HG02970 (cell line): ENCODE data around the gene CNTNAP4.

Experiments used
- ATAC-seq: cut with Tn5 transposase; IDR thresholded peaks from one replicate; pipeline ENCODE4 v1.9.1; 2021; ENCODE audit warnings: mild to moderate bottlenecking, moderate library complexity, moderate number of reproducible peaks; ENCODE audit not compliant: unreplicated experiment, low FRiP score

CNTNAP4 gene

DNA sequence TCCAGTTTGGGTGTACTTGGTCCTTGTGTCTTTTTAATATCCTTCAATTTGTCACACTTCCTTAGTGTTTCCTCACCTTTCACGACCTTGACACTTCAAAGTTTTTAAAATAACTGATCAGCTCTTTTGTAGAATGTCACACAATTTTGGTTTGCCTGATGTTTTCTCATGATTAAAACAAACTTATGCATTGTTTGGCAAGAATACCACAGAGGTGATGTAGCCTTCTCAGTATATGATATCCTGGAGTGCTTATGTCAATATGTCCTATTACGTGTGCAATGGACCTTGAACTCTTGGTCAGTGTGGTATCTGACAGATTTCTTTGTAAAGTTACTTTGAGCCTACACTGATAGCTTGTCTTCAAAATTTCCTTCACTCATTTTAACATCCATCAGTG, 297.4 kb downstream of the CNTNAP4 start:
- no peak for ATAC-seq

DNA sequence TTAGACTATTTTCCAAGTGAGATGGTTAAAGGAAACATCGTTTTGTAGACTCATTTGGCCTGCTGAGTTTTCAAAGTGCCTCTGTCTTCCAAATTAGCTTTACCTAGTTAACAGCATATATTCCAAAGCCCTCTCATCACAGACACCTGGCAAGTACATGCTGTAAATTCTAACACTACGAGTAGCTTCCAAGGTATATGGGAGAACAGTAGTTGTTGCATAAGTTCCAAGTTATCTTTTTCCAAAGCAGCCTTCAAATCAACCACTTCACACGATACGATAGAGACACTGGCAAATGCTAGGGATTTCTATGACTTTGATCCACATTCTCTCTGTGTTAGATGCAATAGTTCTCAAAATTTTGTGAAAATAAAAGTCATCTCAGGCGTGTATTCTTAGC, 299.3 kb downstream of the CNTNAP4 start:
- no peak for ATAC-seq

DNA sequence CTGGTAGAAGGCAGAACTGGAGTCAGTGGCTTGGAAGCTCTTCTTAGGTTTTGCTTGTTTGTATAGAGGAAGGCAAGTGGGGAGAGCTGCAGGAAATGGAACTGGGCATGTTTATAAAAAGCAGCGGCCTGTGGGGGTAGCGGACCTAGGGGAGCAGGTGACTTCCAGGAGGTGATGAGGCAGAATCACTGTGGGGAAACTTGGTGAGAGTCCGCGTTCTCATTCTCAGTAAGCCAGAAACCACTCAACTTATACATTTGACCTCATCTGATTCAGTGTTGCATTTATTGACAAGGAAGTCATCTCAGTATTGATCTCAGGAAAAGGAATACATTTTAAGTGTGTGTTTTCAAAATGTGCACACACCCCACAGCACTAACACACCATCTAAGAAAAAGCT, 299.8 kb downstream of the CNTNAP4 start:
- ATAC-seq = peak; percentile 57

DNA sequence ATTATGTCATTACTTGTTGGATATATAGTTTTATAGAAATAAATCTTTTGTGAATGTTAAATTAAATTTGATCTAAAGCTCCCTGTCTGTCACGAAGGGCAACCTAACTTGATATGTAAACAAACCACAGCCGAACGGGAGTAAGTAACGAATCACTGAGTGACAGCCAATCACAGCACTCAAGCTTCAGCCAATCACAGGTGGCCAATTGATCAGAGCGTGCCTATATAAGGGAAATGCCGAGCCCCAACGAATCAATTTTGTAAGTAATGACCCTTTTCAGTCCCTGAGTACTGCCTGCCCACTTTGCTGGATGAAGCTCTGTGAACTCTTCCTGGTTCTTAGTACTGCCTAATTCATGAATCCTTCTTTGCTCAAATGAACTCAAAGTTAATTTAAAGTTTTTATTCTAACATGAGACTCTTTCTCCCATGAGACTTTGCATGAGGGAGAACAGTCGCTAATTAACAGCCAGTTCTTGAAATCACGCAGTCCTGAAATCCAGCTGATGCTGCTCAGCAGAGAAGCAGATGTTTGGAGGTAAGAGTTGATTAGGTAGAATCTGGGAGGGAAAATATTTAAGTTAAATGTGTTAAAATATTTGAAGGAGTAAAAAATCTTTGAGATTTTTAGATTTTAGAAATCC, 302.2 kb downstream of the CNTNAP4 start:
- no peak for ATAC-seq

DNA sequence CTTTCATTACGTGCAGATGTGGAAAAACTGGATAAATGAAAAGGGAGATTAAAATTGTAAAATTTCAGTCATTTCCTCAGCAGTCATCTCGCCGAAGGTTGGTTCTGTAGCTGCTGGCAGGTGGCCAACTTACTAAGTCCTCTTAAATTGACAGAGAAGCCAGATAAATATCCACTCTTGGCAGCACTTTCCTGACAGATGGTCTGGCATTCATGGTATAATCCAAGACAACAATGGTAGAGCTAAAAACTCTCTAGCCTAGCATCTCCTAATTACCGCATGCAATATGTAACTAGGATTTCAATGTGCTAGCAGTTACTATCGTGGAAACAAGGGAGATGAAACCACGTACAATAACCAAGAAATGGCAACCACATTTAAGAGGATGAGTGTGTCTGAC, 306.3 kb downstream of the CNTNAP4 start:
- no peak for ATAC-seq

DNA sequence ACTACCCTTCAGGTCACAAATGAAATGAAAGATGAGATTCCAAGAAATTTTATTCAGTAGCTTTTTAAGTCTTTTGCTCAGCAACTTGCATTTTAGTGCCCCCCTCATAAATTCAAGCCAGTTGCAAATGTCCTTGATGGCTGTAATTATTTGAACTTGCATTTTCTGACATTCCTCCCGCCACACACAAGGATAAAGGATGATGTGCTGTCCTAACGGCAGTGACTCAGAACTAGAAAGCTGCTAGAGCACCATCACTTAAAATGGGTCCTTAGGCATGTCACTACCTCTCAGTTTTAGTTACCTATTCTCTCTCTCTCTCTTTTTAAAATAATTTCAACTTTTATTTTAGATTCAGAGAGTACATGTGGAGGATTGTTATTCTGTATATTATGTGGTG, 306.7 kb downstream of the CNTNAP4 start:
- no peak for ATAC-seq

DNA sequence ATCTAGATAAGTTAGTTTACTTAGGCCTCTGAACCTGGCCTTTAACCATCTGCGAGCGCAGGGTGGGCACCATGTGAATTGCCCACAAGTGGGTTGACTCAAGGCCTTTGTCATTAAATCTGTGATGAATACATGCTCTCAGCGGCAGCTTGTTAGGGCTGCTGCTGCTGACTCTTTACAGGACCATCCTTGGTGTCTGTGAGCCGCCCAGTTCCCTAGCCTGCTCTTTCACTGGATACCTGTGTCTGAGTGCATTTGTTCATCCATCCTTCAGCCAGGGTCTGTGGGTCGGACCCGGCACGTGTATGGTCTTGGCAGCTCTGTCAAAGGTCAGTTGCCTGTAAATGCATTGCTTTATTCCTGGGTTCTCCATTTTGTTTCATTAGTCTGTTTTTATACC, 321.3 kb downstream of the CNTNAP4 start:
- ATAC-seq = no peak

DNA sequence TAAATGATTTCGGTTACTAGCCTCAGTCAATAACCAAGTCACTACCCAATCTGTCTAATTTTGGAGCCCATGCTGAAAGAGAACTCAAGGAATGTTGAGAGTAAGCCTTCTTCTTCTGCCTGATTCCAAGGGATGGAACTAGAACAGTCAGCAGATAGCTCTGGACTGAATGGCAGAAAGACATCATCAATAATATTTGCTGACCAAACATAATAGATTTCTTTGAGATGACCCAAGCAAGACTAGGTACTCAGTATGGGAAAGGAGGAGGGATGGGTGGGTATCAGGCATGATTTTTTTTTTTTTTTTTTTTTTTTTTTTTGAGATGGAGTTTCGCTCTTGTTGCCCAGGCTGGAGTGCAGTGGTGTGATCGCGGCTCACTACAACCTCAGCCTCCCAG, 330.1 kb downstream of the CNTNAP4 start:
- no peak for ATAC-seq
